Activated T-helper 1 cell treated with anti-CD3 and anti-CD28 coated beads, Interleukin-12 subunit alpha, Interleukin-12 subunit beta, Interleukin-2, Interleukin-4 antibody, amounts not matched to agents 30 ng/mL and 10 ng/mL and 1 ng/mL, durations not matched to agents 14 hours and 24 hours and 36 hours (primary cell): ENCODE results near the gene CFAP70. TPM values are rescaled to one million over a fixed set of nuclear protein-coding genes. Genes with fewer than 3 reads are reported as not detected.
"Not testable (repeated sequence)": the region's sequence is repeated elsewhere in the genome, so short reads cannot be mapped to it uniquely, and the experiment has no call there.

Experiments used
- DNase-seq: peaks from one replicate; pipeline ENCODE4 v3.0.0; 2021; ENCODE audit warnings: low spot score
- H3K27ac Mint-ChIP-seq: one replicate; pipeline ENCODE4 v1.8.0; 2021; ENCODE audit warnings: mild to moderate bottlenecking, mixed read lengths
- H3K27me3 Mint-ChIP-seq: one replicate; pipeline ENCODE4 v1.8.0; 2022; ENCODE audit warnings: mild to moderate bottlenecking, moderate library complexity, mixed read lengths; ENCODE audit not compliant: insufficient read depth
- H3K36me3 Mint-ChIP-seq: one replicate; pipeline ENCODE4 v1.8.0; 2021; ENCODE audit warnings: low read depth, mixed read lengths
- H3K4me1 Mint-ChIP-seq: one replicate; pipeline ENCODE4 v1.8.0; 2021; ENCODE audit warnings: low read depth, mixed read lengths
- H3K4me3 Mint-ChIP-seq: one replicate; pipeline ENCODE4 v1.8.0; 2021; ENCODE audit warnings: mild to moderate bottlenecking, moderate library complexity, mixed read lengths
- H3K9me3 Mint-ChIP-seq: one replicate; pipeline ENCODE4 v1.8.0; 2021; ENCODE audit warnings: mixed read lengths
- intact Hi-C: fragments of 100-400 bp; cut with micrococcal nuclease; formaldehyde crosslinking; loops from one replicate; pipeline ENCODE4 v1.15.1; 2024
- total RNA-seq: library from RNA; stranded (reverse); gene quantifications from 2 replicates; pipeline ENCODE4 v1.2.3, GENCODE V29; 2022

CFAP70 gene
- total RNA-seq = 0.26 and 0.34 TPM in 2 replicates

- H3K36me3 Mint-ChIP-seq = peaks cover 17% of the 10 kb centered on the region
- peaks cover 8% of the 10 kb centered on the region for H3K27me3 Mint-ChIP-seq
- intact Hi-C loops = loop anchor here (1.0 to 5.0 kb wide), 7 partner anchors 10 to 284 kb away; partner anchors contain the start of genes ECD, FAM149B1, MRPS16 and MYOZ1
- peak within 1 kb of the TSS; percentile 93 for H3K4me3 Mint-ChIP-seq
- H3K9me3 Mint-ChIP-seq = no peaks in the 10 kb centered on the region
- peaks cover 20% of the 10 kb centered on the region for H3K4me1 Mint-ChIP-seq
- peak within 1 kb of the TSS; percentile 86 for H3K27ac Mint-ChIP-seq
- DNase-seq = peak; percentile 90
These were observed at the start of gene CFAP70 for GRCh38 chr10:73358331-73359279. TSS of gene CFAP70 (minus strand) at chr10:73358864. CDS start at chr10:73354796, 4,068 bp downstream.

- Mint-ChIP-seq H3K27ac (no peak overlapping the region), H3K27me3 (no peaks in the 10 kb centered on the region), H3K9me3 (no peaks in the 10 kb centered on the region), H3K4me3 (no peak overlapping the region), H3K36me3 (peaks cover 24% of the 10 kb centered on the region), H3K4me1 (peaks cover 40% of the 10 kb centered on the region)
- intact Hi-C loops = no loop called here
- DNase-seq = no peak
These were observed 49.4 kb upstream of the CFAP70 start for GRCh38 chr10:73408061-73408460.

- Mint-ChIP-seq H3K36me3 (peaks cover 21% of the 10 kb centered on the region), H3K4me1 (peaks cover 35% of the 10 kb centered on the region), H3K27ac (no peak overlapping the region), H3K9me3 (no peaks in the 10 kb centered on the region), H3K27me3 (no peaks in the 10 kb centered on the region), H3K4me3 (no peak overlapping the region)
- intact Hi-C loops = no loop called here
- no peak for DNase-seq
These were observed 48.8 kb upstream of the CFAP70 start for GRCh38 chr10:73407495-73407894.

GRCh38 chr10:73406846-73407245 is 48.2 kb upstream of the CFAP70 start:
- Mint-ChIP-seq H3K9me3 (no peaks in the 10 kb centered on the region), H3K27me3 (no peaks in the 10 kb centered on the region), H3K4me1 (peaks cover 35% of the 10 kb centered on the region), H3K36me3 (peaks cover 20% of the 10 kb centered on the region), H3K4me3 (no peak overlapping the region), H3K27ac (no peak overlapping the region)
- intact Hi-C loops = no loop called here
- DNase-seq = no peak

- H3K4me1 Mint-ChIP-seq = peaks cover 29% of the 10 kb centered on the region
- intact Hi-C loops = no loop called here
These were observed 46.9 kb upstream of the CFAP70 start for GRCh38 chr10:73405556-73405955.

GRCh38 chr10:73404690-73405089 is 46.0 kb upstream of the CFAP70 start:
- intact Hi-C loops = no loop called here
- no peak for DNase-seq
- no peak overlapping the region for H3K27ac Mint-ChIP-seq
- H3K9me3 Mint-ChIP-seq = no peaks in the 10 kb centered on the region
- peaks cover 17% of the 10 kb centered on the region for H3K36me3 Mint-ChIP-seq
- H3K27me3 Mint-ChIP-seq = no peaks in the 10 kb centered on the region
- H3K4me3 Mint-ChIP-seq = no peak overlapping the region
- peaks cover 23% of the 10 kb centered on the region for H3K4me1 Mint-ChIP-seq

More at GRCh38 chr10:73405556-73405955, 46.9 kb upstream of the CFAP70 start:
- Mint-ChIP-seq H3K27me3 (no peaks in the 10 kb centered on the region), H3K4me3 (no peak overlapping the region), H3K9me3 (no peaks in the 10 kb centered on the region), H3K27ac (no peak overlapping the region), H3K36me3 (peaks cover 18% of the 10 kb centered on the region)
- no peak for DNase-seq

GRCh38 chr10:73401636-73402035 is 43.0 kb upstream of the CFAP70 start:
- Mint-ChIP-seq H3K36me3 (peaks cover 20% of the 10 kb centered on the region), H3K4me3 (no peak overlapping the region), H3K27me3 (no peaks in the 10 kb centered on the region), H3K27ac (no peak overlapping the region), H3K9me3 (no peaks in the 10 kb centered on the region), H3K4me1 (peaks cover 11% of the 10 kb centered on the region)
- intact Hi-C loops = no loop called here
- no peak for DNase-seq

GRCh38 chr10:73399063-73399462 is 40.4 kb upstream of the CFAP70 start:
- Mint-ChIP-seq H3K4me3 (no peak overlapping the region), H3K4me1 (no peaks in the 10 kb centered on the region), H3K27me3 (no peaks in the 10 kb centered on the region), H3K9me3 (no peaks in the 10 kb centered on the region), H3K27ac (no peak overlapping the region), H3K36me3 (peaks cover 32% of the 10 kb centered on the region)
- DNase-seq = no peak
- intact Hi-C loops = no loop called here

GRCh38 chr10:73398024-73398423 is 39.4 kb upstream of the CFAP70 start:
- intact Hi-C loops = no loop called here
- no peak overlapping the region for H3K4me3 Mint-ChIP-seq
- no peaks in the 10 kb centered on the region for H3K9me3 Mint-ChIP-seq
- no peak overlapping the region for H3K27ac Mint-ChIP-seq
- H3K27me3 Mint-ChIP-seq = no peaks in the 10 kb centered on the region
- no peak for DNase-seq
- H3K4me1 Mint-ChIP-seq = no peaks in the 10 kb centered on the region
- peaks cover 37% of the 10 kb centered on the region for H3K36me3 Mint-ChIP-seq

GRCh38 chr10:73394325-73394724 is 35.7 kb upstream of the CFAP70 start:
- peaks cover 47% of the 10 kb centered on the region for H3K36me3 Mint-ChIP-seq
- H3K4me1 Mint-ChIP-seq, H3K27me3 Mint-ChIP-seq, DNase-seq, H3K9me3 Mint-ChIP-seq, intact Hi-C loops, H3K27ac Mint-ChIP-seq, H3K4me3 Mint-ChIP-seq: not testable (repeated sequence)

GRCh38 chr10:73388228-73388627 is 29.6 kb upstream of the CFAP70 start:
- H3K9me3 Mint-ChIP-seq = no peaks in the 10 kb centered on the region
- H3K27ac Mint-ChIP-seq = no peak overlapping the region
- peaks cover 50% of the 10 kb centered on the region for H3K36me3 Mint-ChIP-seq
- no peak overlapping the region for H3K4me3 Mint-ChIP-seq
- peaks cover 7% of the 10 kb centered on the region for H3K4me1 Mint-ChIP-seq
- no peak for DNase-seq
- H3K27me3 Mint-ChIP-seq = no peaks in the 10 kb centered on the region
- intact Hi-C loops = no loop called here

GRCh38 chr10:73386583-73386982 is 27.9 kb upstream of the CFAP70 start:
- Mint-ChIP-seq H3K27ac (no peak overlapping the region), H3K27me3 (no peaks in the 10 kb centered on the region), H3K36me3 (peaks cover 50% of the 10 kb centered on the region), H3K4me3 (no peak overlapping the region), H3K4me1 (peaks cover 4% of the 10 kb centered on the region), H3K9me3 (no peaks in the 10 kb centered on the region)
- intact Hi-C loops = no loop called here
- no peak for DNase-seq

- no peaks in the 10 kb centered on the region for H3K9me3 Mint-ChIP-seq
- H3K27me3 Mint-ChIP-seq = no peaks in the 10 kb centered on the region
- H3K27ac Mint-ChIP-seq = peak overlapping the region; percentile 69
- no peak for DNase-seq
- H3K4me1 Mint-ChIP-seq = peaks cover 24% of the 10 kb centered on the region
- peaks cover 52% of the 10 kb centered on the region for H3K36me3 Mint-ChIP-seq
- H3K4me3 Mint-ChIP-seq = no peak overlapping the region
- intact Hi-C loops = no loop called here
These were observed 20.5 kb upstream of the CFAP70 start for GRCh38 chr10:73379064-73379748.
